Measurements from ENCODE around the gene ATG13.

Gene ATG13

DNA sequence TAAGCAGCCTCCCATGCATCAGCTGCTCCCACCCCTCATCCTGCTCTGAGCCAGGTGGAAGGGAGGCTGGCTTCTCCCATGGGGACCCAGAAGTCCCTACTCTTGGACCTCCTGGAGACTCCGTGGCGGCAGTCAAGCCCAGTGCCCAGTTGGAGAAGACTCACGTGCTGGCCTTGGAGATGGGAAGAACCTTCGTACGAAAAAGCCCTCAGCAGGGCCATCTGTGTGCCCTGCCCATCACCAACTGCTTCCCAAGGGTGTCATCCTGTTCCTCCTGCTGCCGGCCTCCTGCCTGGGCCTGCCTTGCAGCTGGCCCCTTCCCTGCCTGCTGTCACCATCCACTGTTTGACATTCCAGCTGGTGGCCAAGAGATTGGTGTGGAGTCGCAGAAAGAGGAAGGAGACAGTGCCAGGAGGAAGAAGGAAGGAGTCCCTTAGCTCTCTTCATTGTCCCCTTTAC is 55.1 kb downstream of the ATG13 start:
- no peak for ATAC-seq (ENCODE audit: low read depth)
- Histone ChIP-seq H3K4me1 (ENCODE audit: insufficient read depth, poor library complexity, severe bottlenecking) (peaks cover 10% of the 10 kb centered on the region), H3K27ac (ENCODE audit: poor library complexity, severe bottlenecking) (no peak overlapping the region), H3K9me3 (ENCODE audit: severe bottlenecking) (no peaks in the 10 kb centered on the region), H3K36me3 (ENCODE audit: low read depth) (peaks cover 36% of the 10 kb centered on the region), H3K27me3 (ENCODE audit: insufficient read depth, poor library complexity, severe bottlenecking) (no peaks in the 10 kb centered on the region), H3K4me3 (ENCODE audit: severe bottlenecking) (no peak overlapping the region)
- no peak for TF ChIP-seq CTCF (IDR thresholded peaks at IDR 0.05; ENCODE audit: poor library complexity, severe bottlenecking)
- DNase-seq (ENCODE audit: low spot score), result no peak

- peak; percentile 34 for DNase-seq (ENCODE audit: low spot score)
- no peak for TF ChIP-seq CTCF (IDR thresholded peaks at IDR 0.05; ENCODE audit: poor library complexity, severe bottlenecking)
- Histone ChIP-seq H3K36me3 (ENCODE audit: low read depth) (peaks cover 26% of the 10 kb centered on the region), H3K27ac (ENCODE audit: poor library complexity, severe bottlenecking) (no peak overlapping the region), H3K27me3 (ENCODE audit: insufficient read depth, poor library complexity, severe bottlenecking) (no peaks in the 10 kb centered on the region), H3K9me3 (ENCODE audit: severe bottlenecking) (no peaks in the 10 kb centered on the region), H3K4me1 (ENCODE audit: insufficient read depth, poor library complexity, severe bottlenecking) (peaks cover 10% of the 10 kb centered on the region), H3K4me3 (ENCODE audit: severe bottlenecking) (no peak overlapping the region)
- no peak for ATAC-seq (ENCODE audit: low read depth)
Measured at GRCh38 chr11:46673713-46674462, 56.5 kb downstream of the ATG13 start.

GRCh38 chr11:46674463-46675287 is 57.3 kb downstream of the ATG13 start:
- Histone ChIP-seq H3K27ac (ENCODE audit: poor library complexity, severe bottlenecking) (peak overlapping the region; percentile 19), H3K36me3 (ENCODE audit: low read depth) (peaks cover 22% of the 10 kb centered on the region), H3K4me1 (ENCODE audit: insufficient read depth, poor library complexity, severe bottlenecking) (peaks cover 10% of the 10 kb centered on the region), H3K27me3 (ENCODE audit: insufficient read depth, poor library complexity, severe bottlenecking) (no peaks in the 10 kb centered on the region), H3K4me3 (ENCODE audit: severe bottlenecking) (no peak overlapping the region), H3K9me3 (ENCODE audit: severe bottlenecking) (no peaks in the 10 kb centered on the region)
- ATAC-seq (ENCODE audit: low read depth) (no peak; the same call in 2 of the 3 replicates), DNase-seq (ENCODE audit: low spot score) (peak; percentile 19)
- no peak for TF ChIP-seq CTCF (IDR thresholded peaks at IDR 0.05; ENCODE audit: poor library complexity, severe bottlenecking)

DNA sequence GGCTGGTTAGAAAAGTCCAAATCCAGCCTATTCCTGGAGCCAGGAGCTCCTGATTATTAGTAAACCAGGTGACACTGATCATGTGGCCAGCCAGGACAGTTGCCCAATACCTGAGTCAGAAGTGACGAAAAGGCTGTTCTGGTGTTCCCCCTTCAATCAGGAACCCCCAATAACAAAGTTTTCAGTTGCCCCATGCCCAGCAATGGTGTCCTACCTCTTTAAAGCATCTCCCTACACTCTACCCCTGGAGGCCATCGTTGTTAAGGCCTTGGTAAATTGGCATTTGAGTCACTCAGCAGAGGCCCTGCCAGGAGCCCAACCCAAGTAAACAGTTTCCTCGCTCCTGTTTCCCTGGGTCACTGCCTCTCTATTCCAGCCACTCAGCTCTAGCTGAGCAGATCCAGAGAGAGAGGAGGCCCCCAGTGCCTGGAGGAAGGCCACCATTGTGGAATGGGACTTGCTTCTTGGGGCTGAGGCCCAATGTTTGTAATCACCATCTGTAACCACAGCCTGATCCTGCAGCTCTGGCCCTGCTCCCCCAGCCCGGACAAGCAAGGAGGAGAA is 58.0 kb downstream of the ATG13 start:
- Histone ChIP-seq H3K36me3 (ENCODE audit: low read depth) (peaks cover 26% of the 10 kb centered on the region; the same call in 1 of the 2 replicates), H3K9me3 (ENCODE audit: severe bottlenecking) (no peaks in the 10 kb centered on the region), H3K4me3 (ENCODE audit: severe bottlenecking) (no peak overlapping the region), H3K27me3 (ENCODE audit: insufficient read depth, poor library complexity, severe bottlenecking) (no peaks in the 10 kb centered on the region), H3K4me1 (ENCODE audit: insufficient read depth, poor library complexity, severe bottlenecking) (peaks cover 10% of the 10 kb centered on the region), H3K27ac (ENCODE audit: poor library complexity, severe bottlenecking) (peak overlapping the region; percentile 19)
- ATAC-seq (ENCODE audit: low read depth) (peak; percentile 73), DNase-seq (ENCODE audit: low spot score) (peak; percentile 38)
- no peak for TF ChIP-seq CTCF (IDR thresholded peaks at IDR 0.05; ENCODE audit: poor library complexity, severe bottlenecking)
